Activated naive CD4-positive, alpha-beta T cell treated with anti-CD3 and anti-CD28 coated beads, Interleukin-2, amount 50 U/mL, for 24 hours (primary cell): ENCODE data around the gene DNAJC13.

Source experiments
- H3K27ac Mint-ChIP-seq: one replicate; pipeline ENCODE4 v1.8.0; 2021; ENCODE audit warnings: mild to moderate bottlenecking, mixed read lengths
- H3K27me3 Mint-ChIP-seq: one replicate; pipeline ENCODE4 v1.8.0; 2021; ENCODE audit warnings: mixed read lengths
- H3K36me3 Mint-ChIP-seq: one replicate; pipeline ENCODE4 v1.8.0; 2021; ENCODE audit warnings: mixed read lengths
- H3K4me1 Mint-ChIP-seq: one replicate; pipeline ENCODE4 v1.8.0; 2021; ENCODE audit warnings: mixed read lengths
- H3K4me3 Mint-ChIP-seq: one replicate; pipeline ENCODE4 v1.8.0; 2021; ENCODE audit warnings: mild to moderate bottlenecking, mixed read lengths
- H3K9me3 Mint-ChIP-seq: one replicate; pipeline ENCODE4 v1.8.0; 2021; ENCODE audit warnings: mixed read lengths

Gene DNAJC13

GRCh38 chr3:132568422-132568821 is 151.1 kb downstream of the DNAJC13 start:
- H3K9me3 Mint-ChIP-seq = peaks cover 4% of the 10 kb centered on the region
- no peaks in the 10 kb centered on the region for H3K4me1 Mint-ChIP-seq
- H3K4me3 Mint-ChIP-seq = no peak overlapping the region
- H3K36me3 Mint-ChIP-seq = peaks cover 37% of the 10 kb centered on the region
- no peaks in the 10 kb centered on the region for H3K27me3 Mint-ChIP-seq
- H3K27ac Mint-ChIP-seq = no peak overlapping the region

DNA sequence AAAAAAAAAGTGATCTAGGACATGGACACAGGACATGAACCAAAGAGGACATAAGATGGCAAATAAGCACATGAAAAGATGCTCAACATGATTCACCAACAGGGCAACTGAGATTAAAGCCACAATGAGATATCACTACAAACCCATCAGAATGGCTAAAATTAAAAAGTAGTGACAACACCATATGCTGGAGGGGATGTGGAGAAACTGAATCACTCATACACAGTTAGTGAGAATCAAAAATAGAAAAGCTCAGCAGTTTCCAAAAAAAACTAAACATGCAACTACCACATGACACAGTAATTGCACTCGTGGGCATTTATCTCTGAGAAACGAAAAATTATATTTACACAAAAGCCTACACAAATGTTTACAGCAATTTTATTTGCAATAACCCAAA is 151.9 kb downstream of the DNAJC13 start:
- H3K4me1 Mint-ChIP-seq = no peaks in the 10 kb centered on the region
- H3K36me3 Mint-ChIP-seq = peaks cover 36% of the 10 kb centered on the region
- no peak overlapping the region for H3K4me3 Mint-ChIP-seq
- no peak overlapping the region for H3K27ac Mint-ChIP-seq
- peaks cover 4% of the 10 kb centered on the region for H3K9me3 Mint-ChIP-seq
- H3K27me3 Mint-ChIP-seq = no peaks in the 10 kb centered on the region

GRCh38 chr3:132569580-132569979 is 152.3 kb downstream of the DNAJC13 start:
- H3K36me3 Mint-ChIP-seq = peaks cover 34% of the 10 kb centered on the region
- peaks cover 4% of the 10 kb centered on the region for H3K9me3 Mint-ChIP-seq
- no peak overlapping the region for H3K4me3 Mint-ChIP-seq
- no peaks in the 10 kb centered on the region for H3K4me1 Mint-ChIP-seq
- H3K27ac Mint-ChIP-seq = no peak overlapping the region
- H3K27me3 Mint-ChIP-seq = no peaks in the 10 kb centered on the region

GRCh38 chr3:132570016-132570415 is 152.7 kb downstream of the DNAJC13 start:
- Mint-ChIP-seq H3K4me1 (no peaks in the 10 kb centered on the region), H3K4me3 (no peak overlapping the region), H3K27ac (no peak overlapping the region), H3K9me3 (peaks cover 4% of the 10 kb centered on the region), H3K36me3 (peaks cover 31% of the 10 kb centered on the region), H3K27me3 (no peaks in the 10 kb centered on the region)

- H3K4me1 Mint-ChIP-seq = no peaks in the 10 kb centered on the region
- H3K27me3 Mint-ChIP-seq = no peaks in the 10 kb centered on the region
- no peak overlapping the region for H3K4me3 Mint-ChIP-seq
- peaks cover 39% of the 10 kb centered on the region for H3K36me3 Mint-ChIP-seq
- H3K27ac Mint-ChIP-seq = no peak overlapping the region
- peaks cover 4% of the 10 kb centered on the region for H3K9me3 Mint-ChIP-seq
These were observed 156.5 kb downstream of the DNAJC13 start for GRCh38 chr3:132573797-132574211.

GRCh38 chr3:132587401-132587800 is 170.1 kb downstream of the DNAJC13 start:
- Mint-ChIP-seq H3K27ac (no peak overlapping the region), H3K36me3 (peaks cover 32% of the 10 kb centered on the region), H3K27me3 (no peaks in the 10 kb centered on the region), H3K9me3 (peaks cover 5% of the 10 kb centered on the region), H3K4me3 (no peak overlapping the region), H3K4me1 (no peaks in the 10 kb centered on the region)
